Neuron (in vitro differentiated cells): Measurements from ENCODE around the gene SERINC2.

ENCODE experiments used
- H2AFZ ChIP-seq: one replicate; pipeline ENCODE4 v1.6.1; 2013; ENCODE audit warnings: low read depth, mild to moderate bottlenecking, inconsistent platforms, low read length, moderate library complexity
- H3K27me3 ChIP-seq: one replicate; pipeline ENCODE4 v1.6.1; 2013; ENCODE audit warnings: low read length; ENCODE audit not compliant: insufficient read depth
- H3K36me3 ChIP-seq: one replicate; pipeline ENCODE4 v1.6.1; 2013; ENCODE audit warnings: low read length; ENCODE audit not compliant: insufficient read depth
- H3K4me1 ChIP-seq: one replicate; pipeline ENCODE4 v1.6.1; 2013; ENCODE audit warnings: low read length; ENCODE audit not compliant: insufficient read depth
- H3K4me3 ChIP-seq: 2 replicates; pipeline ENCODE4 v1.5.1; 2013; ENCODE audit warnings: mild to moderate bottlenecking, low read length, moderate library complexity
- H3K9me3 ChIP-seq: one replicate; pipeline ENCODE4 v1.6.1; 2013; ENCODE audit warnings: low read length

SERINC2 gene

GRCh38 chr1:31394584-31395193 is 18.3 kb upstream of the SERINC2 start:
- H3K4me3 ChIP-seq, result peak overlapping the region; percentile 50
- no peak overlapping the region for H2AFZ ChIP-seq

GRCh38 chr1:31396633-31397351 is 16.2 kb upstream of the SERINC2 start:
- Histone ChIP-seq H3K36me3 (no peaks in the 10 kb centered on the region), H3K4me3 (no peak overlapping the region), H3K4me1 (peaks cover 4% of the 10 kb centered on the region), H2AFZ (no peak overlapping the region), H3K27me3 (no peaks in the 10 kb centered on the region), H3K9me3 (no peaks in the 10 kb centered on the region)

More at GRCh38 chr1:31394584-31395193, 18.3 kb upstream of the SERINC2 start:
- H3K27me3 ChIP-seq, result no peaks in the 10 kb centered on the region
- H3K9me3 ChIP-seq, result no peaks in the 10 kb centered on the region
- no peaks in the 10 kb centered on the region for H3K36me3 ChIP-seq
- H3K4me1 ChIP-seq, result peaks cover 4% of the 10 kb centered on the region

- Histone ChIP-seq H3K4me1 (peaks cover 4% of the 10 kb centered on the region), H2AFZ (no peak overlapping the region), H3K4me3 (no peak overlapping the region), H3K9me3 (no peaks in the 10 kb centered on the region), H3K27me3 (no peaks in the 10 kb centered on the region), H3K36me3 (no peaks in the 10 kb centered on the region)
These were observed 15.5 kb upstream of the SERINC2 start for GRCh38 chr1:31397360-31398095.

DNA sequence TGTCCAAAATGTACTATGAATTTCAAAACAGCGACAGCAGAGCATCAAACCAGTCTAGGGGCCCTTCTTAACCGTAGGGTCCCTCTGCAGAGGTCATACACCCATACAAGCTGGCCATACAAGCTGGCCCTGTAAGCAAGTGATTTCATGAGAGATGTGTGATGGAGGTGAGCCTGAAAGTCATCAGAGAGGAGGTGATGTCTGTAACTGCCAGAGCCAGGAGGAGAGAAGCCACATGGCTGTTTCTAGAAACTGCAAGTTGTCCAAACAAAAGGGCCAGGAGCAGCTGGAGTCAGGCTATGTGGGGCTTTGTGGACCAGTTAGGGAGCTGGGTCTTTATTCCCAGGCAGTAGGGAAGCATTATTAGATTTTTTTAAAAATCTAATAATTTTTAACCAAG is 14.8 kb upstream of the SERINC2 start:
- Histone ChIP-seq H3K4me3 (no peak overlapping the region), H3K9me3 (no peaks in the 10 kb centered on the region), H3K36me3 (no peaks in the 10 kb centered on the region), H3K4me1 (peaks cover 4% of the 10 kb centered on the region), H3K27me3 (no peaks in the 10 kb centered on the region), H2AFZ (no peak overlapping the region)

GRCh38 chr1:31399976-31400375 is 13.0 kb upstream of the SERINC2 start:
- Histone ChIP-seq H3K4me3 (no peak overlapping the region), H2AFZ (no peak overlapping the region), H3K9me3 (no peaks in the 10 kb centered on the region), H3K27me3 (no peaks in the 10 kb centered on the region), H3K36me3 (no peaks in the 10 kb centered on the region), H3K4me1 (peaks cover under 1% of the 10 kb centered on the region)

DNA sequence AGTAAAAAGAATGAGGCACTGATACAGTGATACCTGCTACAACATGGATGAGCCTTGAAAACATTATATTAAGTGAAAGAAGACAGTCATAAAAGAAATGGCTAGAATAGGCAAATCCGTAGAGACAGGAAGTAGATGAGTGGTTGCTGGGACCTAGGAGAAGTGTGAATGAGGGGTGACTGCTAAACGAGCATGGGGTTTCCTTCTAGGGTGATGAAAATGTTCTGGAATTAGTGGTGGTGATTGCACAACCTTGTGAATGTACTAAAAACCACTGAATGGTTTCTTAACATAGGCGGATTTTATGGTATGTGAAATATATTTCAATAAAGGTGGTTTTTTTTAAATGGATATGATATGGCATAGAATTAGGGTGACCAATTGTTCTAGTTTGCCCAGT is 12.6 kb upstream of the SERINC2 start:
- Histone ChIP-seq H2AFZ (no peak overlapping the region), H3K27me3 (no peaks in the 10 kb centered on the region), H3K4me1 (no peaks in the 10 kb centered on the region), H3K4me3 (no peak overlapping the region), H3K36me3 (no peaks in the 10 kb centered on the region), H3K9me3 (no peaks in the 10 kb centered on the region)

- Histone ChIP-seq H3K27me3 (no peaks in the 10 kb centered on the region), H3K9me3 (no peaks in the 10 kb centered on the region), H3K4me3 (no peak overlapping the region), H3K36me3 (no peaks in the 10 kb centered on the region), H2AFZ (no peak overlapping the region), H3K4me1 (no peaks in the 10 kb centered on the region)
These were observed 11.8 kb upstream of the SERINC2 start for GRCh38 chr1:31401241-31401640.

- no peaks in the 10 kb centered on the region for H3K36me3 ChIP-seq
- H3K4me1 ChIP-seq, result peaks cover 8% of the 10 kb centered on the region
- no peaks in the 10 kb centered on the region for H3K27me3 ChIP-seq
- no peaks in the 10 kb centered on the region for H3K9me3 ChIP-seq
- no peak overlapping the region for H3K4me3 ChIP-seq
- no peak overlapping the region for H2AFZ ChIP-seq
These were observed 7.3 kb upstream of the SERINC2 start for GRCh38 chr1:31405578-31406245.

DNA sequence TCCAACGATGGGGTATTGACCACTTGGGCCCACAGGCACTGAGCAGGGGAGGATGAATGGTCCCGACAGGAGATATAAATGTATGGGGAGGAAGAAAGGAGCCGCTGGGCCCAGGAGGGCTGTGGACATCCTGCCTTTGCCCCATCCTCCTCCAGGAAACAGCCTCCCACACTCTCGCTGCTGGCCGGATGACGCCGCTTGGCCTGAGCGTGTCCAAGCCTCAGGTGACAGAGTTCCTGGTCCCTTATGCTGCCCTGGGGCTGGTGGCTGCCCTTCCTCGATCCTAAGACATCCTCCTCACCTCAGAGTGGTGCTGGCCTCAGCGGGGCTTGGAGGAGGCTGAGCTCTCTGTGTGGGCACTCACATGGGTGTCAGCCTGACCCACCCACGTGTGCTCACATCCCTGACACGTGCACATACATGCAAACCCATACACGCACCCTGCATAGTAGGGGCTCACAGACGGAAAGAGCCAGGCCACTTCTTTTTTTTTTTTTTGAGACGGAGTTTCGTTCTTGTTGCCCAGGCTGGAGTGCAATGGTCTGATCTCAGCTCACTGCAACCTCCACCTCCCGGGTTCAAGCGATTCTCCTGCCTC is 5.9 kb upstream of the SERINC2 start:
- Histone ChIP-seq H3K4me3 (no peak overlapping the region), H3K36me3 (no peaks in the 10 kb centered on the region), H3K4me1 (peaks cover 8% of the 10 kb centered on the region), H3K27me3 (no peaks in the 10 kb centered on the region), H2AFZ (no peak overlapping the region), H3K9me3 (no peaks in the 10 kb centered on the region)

DNA sequence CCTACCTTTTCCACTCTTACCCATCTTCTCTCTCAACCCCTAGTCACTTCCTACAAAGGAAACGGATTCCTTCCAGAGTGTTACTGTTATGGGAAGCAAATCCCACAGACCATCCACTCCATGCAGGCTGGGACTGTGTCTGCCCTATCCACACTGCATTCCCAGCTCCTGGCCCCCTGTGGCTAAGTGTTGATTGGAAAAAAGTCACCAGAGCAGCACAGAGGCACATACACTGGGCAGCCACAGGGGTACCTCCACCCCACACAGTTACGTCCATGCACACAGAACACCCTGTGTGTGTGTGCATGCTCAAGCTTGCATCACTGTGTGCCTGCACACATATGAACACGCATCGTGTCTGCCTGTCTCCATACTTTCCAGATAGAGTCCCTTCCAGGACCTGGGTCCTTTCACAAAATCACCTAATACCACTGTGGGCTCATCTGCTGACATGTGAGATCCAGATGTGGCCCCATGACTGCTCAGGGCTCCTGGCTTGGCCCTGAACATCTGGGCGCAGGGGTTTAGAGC is 4.2 kb upstream of the SERINC2 start:
- Histone ChIP-seq H3K27me3 (no peaks in the 10 kb centered on the region), H3K9me3 (no peaks in the 10 kb centered on the region), H3K4me1 (peaks cover 13% of the 10 kb centered on the region), H2AFZ (no peak overlapping the region), H3K4me3 (no peak overlapping the region), H3K36me3 (no peaks in the 10 kb centered on the region)

DNA sequence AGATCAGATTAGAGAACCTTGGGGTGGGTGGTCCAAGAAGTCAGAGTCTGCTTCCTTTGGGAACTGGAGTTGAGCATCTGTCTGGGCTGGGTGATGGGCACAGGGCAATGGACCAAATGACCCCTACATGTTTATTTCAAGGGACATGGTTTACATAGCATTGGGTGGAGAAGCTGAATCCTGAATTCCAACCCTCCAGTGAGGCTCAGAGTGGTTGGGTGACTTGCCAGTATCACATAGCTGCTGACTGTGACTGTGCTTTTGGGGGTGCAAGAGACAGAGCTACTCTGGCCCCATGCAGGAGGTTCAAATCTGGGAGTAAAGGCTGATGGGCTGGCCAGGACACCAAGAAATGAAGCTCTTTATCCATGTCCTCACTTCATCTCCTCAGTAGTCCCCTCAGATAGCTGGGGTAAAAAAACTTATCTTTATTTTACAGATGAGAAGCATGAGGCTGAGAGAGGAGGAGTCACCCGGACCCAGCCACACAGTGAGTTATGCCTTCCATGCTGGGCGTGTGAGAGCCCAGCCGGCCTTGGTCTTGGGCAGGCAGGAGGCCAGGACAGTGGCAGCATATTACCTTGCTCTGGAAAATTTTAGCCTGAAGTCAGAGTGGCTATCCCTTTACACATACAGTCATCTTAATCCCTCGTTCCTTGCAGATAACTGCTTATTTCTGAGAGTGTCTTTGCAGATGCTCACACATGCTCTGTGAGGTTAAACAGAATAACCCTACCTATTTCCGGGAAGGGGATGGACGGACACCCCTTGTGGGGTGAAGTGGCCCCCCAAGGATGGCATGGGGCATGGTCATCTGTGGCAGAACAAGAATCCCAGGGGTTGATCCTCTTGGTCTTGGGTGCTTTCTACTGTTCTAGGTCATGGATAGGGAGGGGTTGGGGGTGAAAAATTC is 2.8 kb upstream of the SERINC2 start:
- Histone ChIP-seq H3K36me3 (no peaks in the 10 kb centered on the region), H2AFZ (no peak overlapping the region), H3K4me1 (peaks cover 22% of the 10 kb centered on the region), H3K9me3 (no peaks in the 10 kb centered on the region), H3K4me3 (no peak overlapping the region), H3K27me3 (no peaks in the 10 kb centered on the region)

- Histone ChIP-seq H2AFZ (no peak overlapping the region), H3K36me3 (no peaks in the 10 kb centered on the region), H3K27me3 (no peaks in the 10 kb centered on the region), H3K4me1 (peaks cover 24% of the 10 kb centered on the region), H3K9me3 (no peaks in the 10 kb centered on the region), H3K4me3 (no peak overlapping the region)
These were observed 2.1 kb upstream of the SERINC2 start for GRCh38 chr1:31410871-31411270.
